Measurements from ENCODE around the gene LRRN1.

Gene LRRN1

DNA sequence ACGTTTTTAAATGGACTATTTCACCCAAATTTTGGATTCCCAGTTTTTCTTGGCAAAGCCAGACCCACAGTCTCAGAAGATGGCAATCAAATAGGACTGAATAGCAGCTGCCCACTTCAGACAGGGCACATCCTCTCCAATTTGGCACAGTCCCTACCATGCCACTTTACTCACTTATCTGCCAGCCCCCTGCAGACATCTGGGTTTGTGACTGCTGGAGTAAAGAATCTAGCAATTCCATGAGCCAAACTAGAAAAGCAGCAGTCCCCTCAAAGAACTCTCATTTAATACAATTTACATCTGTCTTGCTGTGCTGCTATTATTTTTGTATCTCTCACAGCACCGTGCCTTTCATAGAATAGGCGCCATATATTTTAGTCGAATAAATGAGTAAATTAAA lies 16.0 kb upstream of the LRRN1 start:
- TF ChIP-seq, protein P1, sequence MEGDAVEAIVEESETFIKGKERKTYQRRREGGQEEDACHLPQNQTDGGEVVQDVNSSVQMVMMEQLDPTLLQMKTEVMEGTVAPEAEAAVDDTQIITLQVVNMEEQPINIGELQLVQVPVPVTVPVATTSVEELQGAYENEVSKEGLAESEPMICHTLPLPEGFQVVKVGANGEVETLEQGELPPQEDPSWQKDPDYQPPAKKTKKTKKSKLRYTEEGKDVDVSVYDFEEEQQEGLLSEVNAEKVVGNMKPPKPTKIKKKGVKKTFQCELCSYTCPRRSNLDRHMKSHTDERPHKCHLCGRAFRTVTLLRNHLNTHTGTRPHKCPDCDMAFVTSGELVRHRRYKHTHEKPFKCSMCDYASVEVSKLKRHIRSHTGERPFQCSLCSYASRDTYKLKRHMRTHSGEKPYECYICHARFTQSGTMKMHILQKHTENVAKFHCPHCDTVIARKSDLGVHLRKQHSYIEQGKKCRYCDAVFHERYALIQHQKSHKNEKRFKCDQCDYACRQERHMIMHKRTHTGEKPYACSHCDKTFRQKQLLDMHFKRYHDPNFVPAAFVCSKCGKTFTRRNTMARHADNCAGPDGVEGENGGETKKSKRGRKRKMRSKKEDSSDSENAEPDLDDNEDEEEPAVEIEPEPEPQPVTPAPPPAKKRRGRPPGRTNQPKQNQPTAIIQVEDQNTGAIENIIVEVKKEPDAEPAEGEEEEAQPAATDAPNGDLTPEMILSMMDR (conservative IDR thresholded peaks at IDR 0.05; ENCODE audit: low read length): no peak
- no peak for TF ChIP-seq EZH2phosphoT487 (IDR thresholded peaks at IDR 0.05; ENCODE audit: borderline replicate concordance)
- no peaks in the 10 kb centered on the region; the same call in 1 of the 2 replicates for H3K9me3 ChIP-seq (ENCODE audit: insufficient read depth, low read depth, low read length)
- no peaks in the 10 kb centered on the region for H3K4me1 ChIP-seq (ENCODE audit: insufficient read depth, low read length, poor library complexity, severe bottlenecking)
- H3K36me3 ChIP-seq (ENCODE audit: insufficient read depth, low read length): no peaks in the 10 kb centered on the region
- H2AFZ ChIP-seq (ENCODE audit: low read length): no peak overlapping the region
- no peaks in the 10 kb centered on the region for H3K9me2 ChIP-seq (replicated peaks; ENCODE audit: low read depth, low read length)
- H3K4me2 ChIP-seq (ENCODE audit: low read depth, low read length, poor library complexity, severe bottlenecking): no peak overlapping the region
- no peaks in the 10 kb centered on the region for H4K20me1 ChIP-seq (ENCODE audit: insufficient read depth, low read length, poor library complexity, severe bottlenecking)
- H3K79me2 ChIP-seq (ENCODE audit: insufficient read depth, low read length): no peaks in the 10 kb centered on the region
- H3K4me3 ChIP-seq (ENCODE audit: low read length, poor library complexity, severe bottlenecking): no peak overlapping the region
- no peaks in the 10 kb centered on the region for H3F3A ChIP-seq (ENCODE audit: low read depth)
- H3K27me3 ChIP-seq (ENCODE audit: insufficient read depth, low read length, poor library complexity, severe bottlenecking): no peaks in the 10 kb centered on the region
- H3K9ac ChIP-seq (ENCODE audit: low read depth, low read length, poor library complexity, severe bottlenecking): no peak overlapping the region

DNA sequence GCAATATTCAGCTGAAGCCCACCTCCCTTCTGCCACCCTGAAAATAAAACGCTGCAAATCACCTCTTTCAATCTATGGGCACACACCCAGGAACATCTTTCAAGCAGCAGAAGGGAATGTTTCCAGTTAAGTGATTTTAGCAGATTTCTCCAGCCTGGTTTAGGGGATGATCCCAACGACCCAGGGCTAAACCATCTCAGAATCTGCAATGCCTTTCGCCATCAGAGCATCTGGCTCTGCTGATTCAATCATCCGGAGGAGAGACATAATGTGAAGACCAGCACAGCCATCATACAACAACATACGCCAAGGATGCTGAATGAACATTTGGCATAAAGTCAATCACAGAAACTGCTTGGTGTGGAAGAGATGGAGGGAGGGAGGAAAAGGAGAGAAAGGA lies 15.5 kb upstream of the LRRN1 start:
- H3K4me3 ChIP-seq (ENCODE audit: low read length, poor library complexity, severe bottlenecking): no peak overlapping the region
- no peaks in the 10 kb centered on the region; the same call in 1 of the 2 replicates for H3K9me3 ChIP-seq (ENCODE audit: insufficient read depth, low read depth, low read length)
- H3K9me2 ChIP-seq (replicated peaks; ENCODE audit: low read depth, low read length): no peaks in the 10 kb centered on the region
- H3F3A ChIP-seq (ENCODE audit: low read depth): no peaks in the 10 kb centered on the region
- no peak overlapping the region for H3K4me2 ChIP-seq (ENCODE audit: low read depth, low read length, poor library complexity, severe bottlenecking)
- H3K9ac ChIP-seq (ENCODE audit: low read depth, low read length, poor library complexity, severe bottlenecking): no peak overlapping the region
- H3K79me2 ChIP-seq (ENCODE audit: insufficient read depth, low read length): no peaks in the 10 kb centered on the region
- no peaks in the 10 kb centered on the region for H4K20me1 ChIP-seq (ENCODE audit: insufficient read depth, low read length, poor library complexity, severe bottlenecking)
- H3K36me3 ChIP-seq (ENCODE audit: insufficient read depth, low read length): no peaks in the 10 kb centered on the region
- H3K4me1 ChIP-seq (ENCODE audit: insufficient read depth, low read length, poor library complexity, severe bottlenecking): no peaks in the 10 kb centered on the region
- H2AFZ ChIP-seq (ENCODE audit: low read length): no peak overlapping the region
- H3K27me3 ChIP-seq (ENCODE audit: insufficient read depth, low read length, poor library complexity, severe bottlenecking): no peaks in the 10 kb centered on the region
- TF ChIP-seq, protein P1 (conservative IDR thresholded peaks at IDR 0.05; ENCODE audit: low read length): no peak

DNA sequence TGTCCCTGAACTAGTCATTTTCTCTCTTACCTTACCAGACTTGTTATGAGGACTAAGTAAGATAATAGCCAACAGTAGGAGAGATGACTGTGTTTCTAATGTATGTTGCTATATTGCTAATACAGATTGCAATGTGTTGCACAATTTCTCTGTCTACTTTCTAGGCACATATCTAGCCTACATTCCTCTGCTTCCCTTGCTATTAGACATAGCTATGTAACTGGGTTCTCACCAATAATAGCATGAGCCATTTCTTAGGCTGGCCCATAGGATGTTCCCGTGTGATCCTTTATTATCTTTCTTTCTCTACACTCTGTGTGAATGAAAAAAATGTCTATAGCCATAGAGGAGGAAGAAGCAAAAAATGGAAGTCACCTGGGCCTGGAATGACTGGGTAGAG lies 6.8 kb upstream of the LRRN1 start:
- TF ChIP-seq EZH2phosphoT487 (IDR thresholded peaks at IDR 0.05; ENCODE audit: borderline replicate concordance): no peak
- TF ChIP-seq, protein P1 (conservative IDR thresholded peaks at IDR 0.05; ENCODE audit: low read length): no peak
- no peaks in the 10 kb centered on the region for H3K36me3 ChIP-seq (ENCODE audit: insufficient read depth, low read length)
- H3K9me2 ChIP-seq (replicated peaks; ENCODE audit: low read depth, low read length): no peaks in the 10 kb centered on the region
- no peaks in the 10 kb centered on the region; the same call in 1 of the 2 replicates for H3K9me3 ChIP-seq (ENCODE audit: insufficient read depth, low read depth, low read length)
- H3K4me1 ChIP-seq (ENCODE audit: insufficient read depth, low read length, poor library complexity, severe bottlenecking): no peaks in the 10 kb centered on the region
- no peaks in the 10 kb centered on the region for H4K20me1 ChIP-seq (ENCODE audit: insufficient read depth, low read length, poor library complexity, severe bottlenecking)
- H3K9ac ChIP-seq (ENCODE audit: low read depth, low read length, poor library complexity, severe bottlenecking): no peak overlapping the region
- no peaks in the 10 kb centered on the region for H3F3A ChIP-seq (ENCODE audit: low read depth)
- no peak overlapping the region for H3K4me3 ChIP-seq (ENCODE audit: low read length, poor library complexity, severe bottlenecking)
- peaks cover under 1% of the 10 kb centered on the region for H3K27me3 ChIP-seq (ENCODE audit: insufficient read depth, low read length, poor library complexity, severe bottlenecking)
- H2AFZ ChIP-seq (ENCODE audit: low read length): no peak overlapping the region
- no peak overlapping the region for H3K4me2 ChIP-seq (ENCODE audit: low read depth, low read length, poor library complexity, severe bottlenecking)
- no peaks in the 10 kb centered on the region for H3K79me2 ChIP-seq (ENCODE audit: insufficient read depth, low read length)

Data from Loucy (cell line).